DND-41 (cell line): ENCODE results near the gene ATAD3C.
"Not testable (repeated sequence)": the region's sequence is repeated elsewhere in the genome, so short reads cannot be mapped to it uniquely, and the experiment has no call there.

ENCODE experiments used
- CTCF ChIP-seq: IDR thresholded peaks from 2 replicates; pipeline ENCODE4 v1.5.1; 2012; ENCODE audit warnings: borderline replicate concordance, low read length, moderate library complexity, mild to moderate bottlenecking; ENCODE audit not compliant: poor library complexity, severe bottlenecking; ENCODE audit errors: extremely low read depth
- EZH2 ChIP-seq: IDR thresholded peaks from 3 replicates; pipeline ENCODE4 v1.6.1; 2012; ENCODE audit warnings: borderline replicate concordance, low read depth, mild to moderate bottlenecking, moderate library complexity, low read length, inconsistent platforms; ENCODE audit not compliant: severe bottlenecking

- not testable (repeated sequence) for TF ChIP-seq CTCF, EZH2
Measured at GRCh38 chr1:1454286-1455056, 5.0 kb downstream of the ATAD3C start.
